ENCODE data around the gene TNRC18. TPM values are rescaled to one million over a fixed set of nuclear protein-coding genes. Genes with fewer than 3 reads are reported as not detected.

The TNRC18 gene
- total RNA-seq, 1 donor from 2014 or later: 118 TPM

DNA sequence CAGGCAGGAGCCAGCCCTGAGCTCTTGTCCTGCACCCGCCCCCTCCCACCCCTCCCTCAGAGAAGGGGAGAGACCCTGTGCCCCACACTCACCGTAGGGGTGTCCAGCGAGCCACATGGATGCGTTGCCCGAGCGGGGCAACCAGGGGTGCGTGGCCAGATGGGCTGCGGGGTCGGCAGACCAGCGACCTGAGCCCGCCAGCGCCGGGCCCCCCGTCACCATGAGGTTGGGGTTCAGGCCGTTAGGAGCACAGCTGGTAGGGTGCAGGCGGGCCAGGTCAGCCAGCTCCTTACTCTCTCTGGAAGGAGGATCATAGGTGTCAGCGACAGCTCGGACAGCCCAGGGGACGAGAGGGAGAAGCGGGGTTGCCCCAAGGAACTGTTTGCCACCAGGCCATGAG, 46.4 kb downstream of the TNRC18 start:
- no peak for ATAC-seq
- Histone ChIP-seq H3K27me3 (no peaks in the 10 kb centered on the region), H3K9me3 (no peaks in the 10 kb centered on the region), H3K27ac (no peak overlapping the region), H3K4me3 (no peak overlapping the region), H3K4me1 (peaks cover 21% of the 10 kb centered on the region), H3K36me3 (peaks cover 55% of the 10 kb centered on the region)
- intact Hi-C loops (cut with DNase I): no loop called here
- TF ChIP-seq, protein P1, sequence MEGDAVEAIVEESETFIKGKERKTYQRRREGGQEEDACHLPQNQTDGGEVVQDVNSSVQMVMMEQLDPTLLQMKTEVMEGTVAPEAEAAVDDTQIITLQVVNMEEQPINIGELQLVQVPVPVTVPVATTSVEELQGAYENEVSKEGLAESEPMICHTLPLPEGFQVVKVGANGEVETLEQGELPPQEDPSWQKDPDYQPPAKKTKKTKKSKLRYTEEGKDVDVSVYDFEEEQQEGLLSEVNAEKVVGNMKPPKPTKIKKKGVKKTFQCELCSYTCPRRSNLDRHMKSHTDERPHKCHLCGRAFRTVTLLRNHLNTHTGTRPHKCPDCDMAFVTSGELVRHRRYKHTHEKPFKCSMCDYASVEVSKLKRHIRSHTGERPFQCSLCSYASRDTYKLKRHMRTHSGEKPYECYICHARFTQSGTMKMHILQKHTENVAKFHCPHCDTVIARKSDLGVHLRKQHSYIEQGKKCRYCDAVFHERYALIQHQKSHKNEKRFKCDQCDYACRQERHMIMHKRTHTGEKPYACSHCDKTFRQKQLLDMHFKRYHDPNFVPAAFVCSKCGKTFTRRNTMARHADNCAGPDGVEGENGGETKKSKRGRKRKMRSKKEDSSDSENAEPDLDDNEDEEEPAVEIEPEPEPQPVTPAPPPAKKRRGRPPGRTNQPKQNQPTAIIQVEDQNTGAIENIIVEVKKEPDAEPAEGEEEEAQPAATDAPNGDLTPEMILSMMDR (IDR thresholded peaks at IDR 0.05): no peak
- DNase-seq: no peak

DNA sequence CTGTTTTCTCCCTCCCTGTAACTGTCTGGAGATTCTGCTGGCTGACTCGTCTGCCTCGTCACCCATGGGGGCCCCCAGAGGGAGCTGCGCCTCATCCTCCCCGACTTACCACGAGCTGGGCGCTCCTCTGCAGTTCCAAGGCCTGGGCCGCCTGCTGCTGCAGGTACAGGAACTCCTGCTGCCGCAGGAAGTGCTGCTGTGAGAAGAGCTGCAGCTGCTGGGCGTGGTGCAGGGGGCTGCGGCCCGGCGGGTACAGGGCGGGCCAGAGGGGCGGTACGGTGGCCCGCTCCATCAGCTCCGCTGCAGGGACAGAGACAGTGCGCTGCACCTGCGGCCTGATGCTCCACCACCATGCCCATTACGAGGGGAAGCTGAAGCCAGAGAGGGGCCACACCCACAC, 47.7 kb downstream of the TNRC18 start:
- H3K27ac ChIP-seq: no peak overlapping the region
- DNase-seq: no peak
- no peaks in the 10 kb centered on the region for H3K27me3 ChIP-seq
- ATAC-seq: no peak
- no peak overlapping the region for H3K4me3 ChIP-seq
- H3K36me3 ChIP-seq: peaks cover 68% of the 10 kb centered on the region
- H3K9me3 ChIP-seq: no peaks in the 10 kb centered on the region
- intact Hi-C loops (cut with DNase I): no loop called here
- H3K4me1 ChIP-seq: peaks cover 8% of the 10 kb centered on the region
- TF ChIP-seq, protein P1 (IDR thresholded peaks at IDR 0.05): no peak

DNA sequence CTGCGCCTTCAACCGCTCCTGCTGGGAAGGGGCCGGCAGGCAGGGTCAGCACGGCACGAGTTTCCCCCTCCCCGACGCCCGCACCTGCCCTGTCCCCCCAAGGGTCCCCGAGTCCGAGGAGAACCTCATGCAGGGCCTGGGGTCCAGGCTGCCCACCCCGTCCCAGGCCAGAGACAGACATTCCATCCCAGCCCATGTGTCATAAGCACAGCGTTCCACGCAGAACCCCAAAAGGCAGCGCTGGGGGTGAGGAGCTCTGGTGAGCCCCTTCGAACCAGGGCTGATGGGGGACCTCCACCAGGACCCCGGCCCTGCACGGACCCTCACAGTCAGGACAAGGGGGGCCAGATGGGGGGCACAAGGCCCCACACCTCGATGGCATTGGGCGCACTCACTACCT, 49.2 kb downstream of the TNRC18 start:
- ATAC-seq (no peak), DNase-seq (no peak)
- peaks cover 7% of the 10 kb centered on the region for H3K4me1 ChIP-seq
- TF ChIP-seq, protein P1 (IDR thresholded peaks at IDR 0.05): no peak
- H3K36me3 ChIP-seq: peaks cover 80% of the 10 kb centered on the region
- no peak overlapping the region for H3K4me3 ChIP-seq
- intact Hi-C loops (cut with DNase I): no loop called here
- H3K9me3 ChIP-seq: no peaks in the 10 kb centered on the region
- H3K27ac ChIP-seq: no peak overlapping the region
- no peaks in the 10 kb centered on the region for H3K27me3 ChIP-seq

DNA sequence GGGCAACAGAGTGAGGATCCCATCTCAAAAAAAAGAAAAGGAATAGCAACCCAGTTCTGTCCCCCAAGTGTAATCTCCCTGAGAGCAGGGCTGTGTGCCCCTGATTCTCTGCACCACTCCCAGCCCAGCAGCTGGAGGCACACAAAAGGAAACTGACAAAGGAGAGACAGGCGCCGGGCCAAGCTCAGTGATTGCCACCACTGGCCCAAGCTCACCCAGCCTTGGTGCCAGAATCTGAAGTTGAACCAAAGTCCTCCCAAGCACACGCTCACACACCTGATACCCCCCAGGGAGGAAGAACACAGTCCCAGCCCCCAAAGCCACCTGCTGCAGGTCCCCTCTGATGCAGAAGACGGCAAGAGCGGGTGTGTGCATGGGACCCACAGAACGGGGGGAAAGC, 50.3 kb downstream of the TNRC18 start:
- Histone ChIP-seq H3K4me1 (peaks cover 11% of the 10 kb centered on the region), H3K36me3 (peaks cover 80% of the 10 kb centered on the region), H3K27ac (no peak overlapping the region), H3K4me3 (no peak overlapping the region), H3K27me3 (no peaks in the 10 kb centered on the region), H3K9me3 (no peaks in the 10 kb centered on the region)
- ATAC-seq (no peak), DNase-seq (no peak)
- TF ChIP-seq, protein P1 (IDR thresholded peaks at IDR 0.05): no peak
- intact Hi-C loops (cut with DNase I): no loop called here

DNA sequence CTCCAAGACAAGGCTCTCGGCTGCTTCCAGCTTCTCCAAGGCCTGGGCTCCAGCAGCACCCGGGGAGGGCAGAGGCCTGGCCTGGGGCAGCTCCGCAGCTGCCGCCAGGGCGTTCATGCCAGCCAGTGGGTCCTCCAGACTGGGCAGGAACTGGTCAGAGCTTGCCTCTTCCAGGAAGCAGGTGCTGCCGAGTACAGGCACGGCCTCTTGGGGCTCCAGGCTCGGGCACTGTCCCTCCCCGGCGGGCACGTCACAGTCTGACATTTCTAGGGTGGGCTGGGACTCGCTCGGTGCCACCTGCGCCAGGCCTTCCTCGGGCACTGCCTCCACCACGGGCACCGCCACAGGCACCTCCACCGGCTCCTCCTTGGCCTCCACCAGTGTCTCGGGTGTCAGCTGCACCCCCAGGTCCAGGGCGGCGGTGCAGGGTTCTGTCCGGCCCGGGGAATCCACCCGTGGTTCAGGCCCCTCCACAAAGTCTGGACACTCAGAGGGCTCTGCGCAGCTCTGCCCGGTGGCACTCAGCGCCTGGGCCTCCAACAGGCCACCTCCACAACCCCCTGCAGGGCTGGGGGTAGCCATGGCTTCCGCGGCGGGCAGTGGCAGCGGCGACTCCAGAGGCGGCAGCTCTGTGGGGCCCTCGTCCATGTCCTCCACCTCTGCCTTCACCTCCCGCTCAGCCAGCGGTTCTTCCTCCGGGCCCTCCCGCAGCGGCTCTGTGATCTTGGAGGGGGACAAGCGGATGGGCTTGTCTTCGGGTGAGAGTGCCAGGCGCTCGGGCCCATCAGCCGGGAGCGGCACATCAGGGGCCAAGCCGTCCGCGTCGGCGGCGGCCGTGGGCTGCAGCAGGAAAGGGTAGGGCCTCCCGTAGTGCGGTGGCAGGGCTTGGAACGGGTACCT, 52.9 kb downstream of the TNRC18 start:
- peaks cover 23% of the 10 kb centered on the region for H3K4me1 ChIP-seq
- TF ChIP-seq, protein P1 (IDR thresholded peaks at IDR 0.05): no peak
- peak overlapping the region; percentile 6 for H3K4me3 ChIP-seq
- H3K27ac ChIP-seq: peak overlapping the region; percentile 53
- H3K36me3 ChIP-seq: peaks cover 68% of the 10 kb centered on the region
- no peaks in the 10 kb centered on the region for H3K9me3 ChIP-seq
- DNase-seq (peak; percentile 85), ATAC-seq (peak; percentile 83)
- H3K27me3 ChIP-seq: no peaks in the 10 kb centered on the region
- intact Hi-C loops (cut with DNase I): no loop called here

Measured in upper lobe of right lung (tissue), 1 donor.